NCI-H1092 treated with DMSO at 0.1 percent for 48 hours (cell line): ENCODE data around the gene CC2D1A.

Source experiments
- DNase-seq: peaks from one replicate; lab custom pipeline; 2025; lab: John Stamatoyannopoulos, UW

CC2D1A gene

DNA sequence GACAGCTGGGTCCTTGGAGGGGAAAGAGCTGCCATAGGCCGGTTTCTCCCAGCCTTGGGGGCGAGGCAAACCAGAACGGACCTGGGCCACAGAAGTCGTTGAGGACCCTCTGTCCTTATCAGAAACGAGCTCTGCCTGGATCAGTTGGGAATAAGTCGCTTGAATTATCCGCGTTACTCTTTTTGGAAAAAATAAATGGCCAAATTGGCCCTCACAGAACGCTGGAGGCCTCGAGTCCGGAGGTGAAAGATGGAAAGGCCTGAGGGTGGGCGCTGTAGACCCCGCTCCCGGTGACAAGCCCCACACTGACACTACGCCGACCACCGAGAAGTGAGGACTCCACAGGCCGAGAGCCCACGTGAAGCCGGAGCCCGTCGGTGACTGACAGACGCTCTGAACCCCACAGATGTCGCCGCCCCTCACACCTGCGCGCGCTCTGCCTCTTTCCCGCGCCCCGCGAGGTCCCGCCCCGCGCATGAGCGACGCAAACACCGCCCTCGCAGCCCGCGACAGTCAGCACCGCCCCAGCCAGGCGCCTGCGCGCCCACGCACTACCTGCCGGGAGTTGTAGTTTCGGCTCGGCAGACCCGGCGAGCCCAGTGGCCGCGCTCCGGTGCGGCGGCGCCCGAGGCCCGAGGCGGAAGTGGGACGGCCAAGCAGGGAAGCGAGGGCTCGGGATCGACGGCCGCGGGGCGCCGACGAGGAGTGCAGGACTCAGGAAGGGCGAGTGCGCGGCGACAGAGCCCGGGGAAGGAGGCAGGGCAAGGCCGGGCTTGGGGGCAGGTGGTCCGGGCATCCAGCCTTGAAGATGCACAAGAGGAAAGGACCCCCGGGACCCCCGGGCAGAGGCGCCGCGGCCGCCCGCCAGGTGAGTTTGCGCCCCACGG, at the start of gene CC2D1A, which contains the start of gene BRME1:
Gene CC2D1A (plus strand): TSS at position 568 of the 887 bp plus-strand sequence. CDS start 241 bp downstream, at position 809.
Gene BRME1 (minus strand): TSS at position 484 of the 887 bp plus-strand sequence. CDS start 1,225 bp downstream, outside the sequence.
- DNase-seq = peak; percentile 85

GRCh38 chr19:13856497-13856896, 49.5 kb upstream of the CC2D1A start:
- no peak for DNase-seq

GRCh38 chr19:13859361-13859880, 46.6 kb upstream of the CC2D1A start:
- no peak for DNase-seq

- DNase-seq = no peak
Observed at GRCh38 chr19:13860679-13861391, 45.2 kb upstream of the CC2D1A start.

DNA sequence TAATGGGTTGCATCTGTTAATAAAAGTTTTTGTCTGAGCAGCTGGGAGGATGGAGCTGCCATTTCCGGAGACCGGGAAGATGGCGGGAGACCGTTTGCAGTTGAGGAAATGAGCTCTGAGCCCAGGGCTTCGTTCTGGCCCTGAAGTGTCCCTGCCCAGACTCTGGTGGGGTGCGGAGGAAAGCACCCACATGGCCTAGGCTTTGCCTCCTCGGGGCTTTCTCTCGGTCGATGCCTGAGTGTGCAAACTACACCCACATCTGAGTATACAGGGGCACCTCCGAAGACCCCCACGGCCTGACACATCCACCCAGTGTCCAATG, 44.6 kb upstream of the CC2D1A start:
- no peak for DNase-seq

GRCh38 chr19:13861714-13862531, 44.1 kb upstream of the CC2D1A start:
- peak; percentile 72 for DNase-seq

DNA sequence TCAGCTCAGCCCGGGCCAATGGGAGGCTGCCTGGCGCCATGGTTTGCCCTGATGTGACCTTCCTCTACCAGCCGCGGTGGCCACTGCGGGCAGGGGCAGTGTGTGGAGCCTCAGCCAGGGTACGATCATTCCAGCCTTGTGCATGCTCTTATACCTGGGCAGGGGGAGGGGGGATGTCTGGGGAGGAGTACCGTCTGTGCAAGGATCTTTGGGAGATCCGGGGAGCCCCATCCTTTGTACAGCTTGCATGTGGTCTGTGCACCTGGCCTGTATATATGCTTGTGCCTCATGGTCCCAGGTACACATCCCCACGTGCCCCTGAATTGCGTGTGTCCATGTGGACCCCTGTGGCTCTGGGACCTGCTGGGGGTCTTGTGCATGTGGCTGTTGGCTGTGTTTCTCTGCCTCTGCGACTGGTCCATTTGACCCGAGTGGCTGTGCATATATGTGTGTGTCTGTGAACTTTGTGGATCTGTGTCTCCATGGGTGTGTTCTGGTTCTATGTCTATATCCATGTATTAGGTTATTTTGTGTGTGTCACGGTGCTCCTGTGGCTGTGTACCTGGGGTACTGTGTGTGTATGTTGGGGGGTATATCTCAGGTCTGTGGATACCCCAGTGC, 41.8 kb upstream of the CC2D1A start:
- no peak for DNase-seq

DNA sequence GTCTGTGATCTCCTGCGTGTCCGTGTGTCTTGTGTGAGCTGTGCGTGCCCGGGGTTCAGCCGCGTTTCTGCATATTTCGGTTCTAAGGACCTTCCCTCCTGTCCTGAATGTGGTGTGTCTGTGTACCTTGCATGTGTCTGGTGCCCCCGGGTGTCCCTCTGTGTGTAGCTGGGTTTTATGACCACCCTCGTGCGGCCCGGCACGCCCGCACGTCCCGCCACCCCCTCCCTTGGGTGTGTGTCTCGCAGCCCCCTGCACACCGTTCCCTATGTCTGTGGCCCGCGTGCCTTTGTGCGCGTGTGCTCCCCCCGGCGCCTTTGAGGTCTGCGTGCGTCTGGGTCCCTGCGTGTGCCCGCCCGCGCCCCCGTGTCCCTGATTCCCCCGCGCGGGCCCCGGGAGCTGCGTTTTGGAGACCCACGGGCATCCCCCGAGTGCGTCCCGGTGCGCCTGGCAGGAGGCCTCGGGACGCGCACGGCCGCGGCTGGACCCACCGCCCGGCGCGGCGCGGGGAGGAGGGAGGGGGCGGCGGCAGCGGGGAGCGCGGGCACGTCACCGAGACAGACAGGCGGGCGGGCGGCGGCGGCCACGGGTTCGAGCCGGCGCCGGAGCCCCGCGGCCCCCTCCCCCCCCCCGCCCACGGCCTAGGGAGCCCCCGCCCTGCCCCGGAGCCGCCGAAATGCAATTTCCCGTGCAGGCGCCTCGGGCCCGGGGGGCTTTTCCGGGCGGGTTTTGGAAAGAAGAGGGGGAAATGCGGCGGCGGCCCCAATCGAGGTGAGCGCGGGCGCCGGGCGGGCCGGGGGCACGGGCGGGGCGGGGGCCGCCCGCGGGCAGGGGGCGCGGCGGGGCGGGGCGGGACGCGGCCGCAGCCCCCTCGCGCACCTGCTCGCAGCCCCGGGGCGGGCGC, 41.1 kb upstream of the CC2D1A start:
- DNase-seq = no peak

DNA sequence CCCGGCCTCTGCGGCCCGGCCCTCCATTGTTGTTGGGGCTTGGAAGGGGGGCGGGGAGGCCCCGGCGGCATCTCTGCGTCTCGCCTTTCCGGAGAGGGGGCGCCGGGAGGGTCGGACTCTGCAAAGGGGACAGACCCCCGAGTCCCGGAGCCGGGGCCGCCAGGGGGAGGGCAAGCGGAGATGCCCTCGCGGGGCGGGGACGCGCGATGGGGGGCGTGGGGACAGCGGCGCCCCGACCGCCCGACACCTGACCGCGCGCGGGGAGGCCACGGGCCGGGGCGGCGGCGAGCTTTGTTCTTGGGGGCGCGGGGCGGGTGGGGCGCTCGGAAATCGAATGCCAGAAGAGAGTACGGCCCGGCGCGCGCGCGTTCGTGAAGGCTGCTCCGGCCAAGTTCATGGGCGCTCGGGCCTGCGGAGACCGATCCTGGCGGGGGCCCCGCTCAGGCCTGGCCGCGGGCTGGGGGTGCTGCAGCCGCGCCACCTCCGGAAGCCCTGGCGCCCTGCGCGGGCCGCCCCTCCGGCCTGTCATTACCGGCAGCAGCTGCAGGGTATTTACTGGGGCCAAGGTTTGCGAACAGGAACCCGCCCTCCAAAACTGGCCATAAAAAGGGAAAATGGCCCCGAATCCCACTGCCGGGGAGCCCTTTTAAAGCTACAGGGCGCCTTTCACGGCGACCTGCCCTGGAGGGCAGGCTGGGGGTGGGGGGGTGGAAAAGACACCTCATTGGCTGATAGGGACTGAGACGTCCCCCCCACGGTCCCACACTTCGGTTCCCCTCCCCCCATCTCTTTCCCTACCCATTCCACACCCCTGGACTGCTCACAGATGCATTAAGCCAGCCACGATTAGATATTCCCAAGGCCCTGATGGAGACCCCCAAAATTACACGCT, 40.2 kb upstream of the CC2D1A start:
- DNase-seq = no peak

GRCh38 chr19:13866463-13867046, 39.4 kb upstream of the CC2D1A start:
- DNase-seq = no peak

DNA sequence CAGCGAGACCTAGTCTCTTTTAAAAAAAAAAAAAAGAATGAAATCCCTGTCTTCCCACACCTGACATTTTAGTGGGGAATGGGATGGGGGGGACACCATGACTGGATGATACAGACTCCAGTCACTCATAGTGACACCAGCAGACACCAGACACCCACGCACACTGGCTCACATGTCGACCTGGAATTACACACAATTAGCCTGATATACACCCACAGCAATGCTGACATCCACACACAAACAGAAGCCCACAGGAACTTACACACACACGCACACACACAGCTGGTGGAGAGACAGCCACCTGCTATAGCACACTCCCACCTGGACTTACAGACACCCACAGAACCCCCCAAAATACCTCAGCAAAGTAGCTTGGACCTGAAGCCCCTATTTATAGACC, 37.3 kb upstream of the CC2D1A start:
- no peak for DNase-seq

DNA sequence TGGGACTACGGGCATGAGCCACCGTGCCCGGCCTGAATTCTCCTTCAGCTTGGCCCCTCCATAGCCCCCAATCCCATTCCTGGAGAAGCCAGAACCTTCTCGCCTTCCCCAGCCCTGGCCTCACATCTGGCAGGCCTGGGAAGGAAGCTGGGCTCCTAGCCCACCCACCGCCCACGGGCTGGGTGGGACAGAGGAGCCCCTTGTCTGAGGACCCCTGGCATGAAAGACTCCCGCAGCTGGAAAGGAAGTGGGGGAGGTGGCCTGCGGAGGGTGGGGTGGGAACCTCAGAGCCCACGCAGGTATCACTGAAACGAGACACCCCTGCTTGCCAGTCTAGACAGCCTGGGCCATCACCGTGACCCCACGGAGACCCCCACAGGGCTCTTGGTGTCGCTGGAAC, 36.7 kb upstream of the CC2D1A start:
- DNase-seq = no peak

DNA sequence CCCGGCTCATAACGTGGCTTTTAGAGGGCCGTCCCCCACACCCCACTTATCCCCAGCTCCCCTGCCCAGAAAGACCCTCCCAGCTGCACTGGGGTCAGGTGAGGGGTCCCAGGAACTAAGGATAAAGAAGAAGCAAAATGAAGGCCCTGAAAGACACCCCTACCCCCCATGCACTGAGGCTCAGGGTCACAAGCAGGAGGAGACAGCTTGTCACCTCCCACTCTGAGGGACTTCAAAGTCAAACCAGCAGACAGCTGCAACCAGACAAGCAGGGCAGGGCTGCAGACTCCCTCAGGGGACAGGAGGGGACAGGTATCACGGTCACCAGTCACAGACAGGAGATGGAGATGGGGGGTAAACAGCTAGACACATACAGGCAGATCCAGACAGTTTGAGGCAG, 35.1 kb upstream of the CC2D1A start:
- DNase-seq = no peak

DNA sequence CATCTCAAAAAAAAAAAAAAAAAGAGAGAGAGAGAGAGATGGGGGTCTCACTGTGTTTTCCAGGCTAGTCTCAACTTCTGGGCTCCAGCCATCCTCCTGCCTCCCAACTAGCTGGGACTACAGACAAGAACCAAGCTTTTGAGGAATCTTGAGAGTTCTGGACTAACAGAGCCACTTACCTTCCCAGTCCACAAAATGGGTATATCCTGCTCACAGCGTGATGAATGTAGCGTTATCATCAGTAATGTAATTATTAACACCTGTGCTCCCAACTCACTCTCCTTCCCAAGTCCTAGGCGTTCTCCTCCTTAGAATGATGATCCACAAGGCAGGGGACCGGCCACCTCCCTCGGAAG, 33.7 kb upstream of the CC2D1A start:
- DNase-seq = no peak

- DNase-seq = no peak
Observed at GRCh38 chr19:13872695-13873389, 33.2 kb upstream of the CC2D1A start.

DNA sequence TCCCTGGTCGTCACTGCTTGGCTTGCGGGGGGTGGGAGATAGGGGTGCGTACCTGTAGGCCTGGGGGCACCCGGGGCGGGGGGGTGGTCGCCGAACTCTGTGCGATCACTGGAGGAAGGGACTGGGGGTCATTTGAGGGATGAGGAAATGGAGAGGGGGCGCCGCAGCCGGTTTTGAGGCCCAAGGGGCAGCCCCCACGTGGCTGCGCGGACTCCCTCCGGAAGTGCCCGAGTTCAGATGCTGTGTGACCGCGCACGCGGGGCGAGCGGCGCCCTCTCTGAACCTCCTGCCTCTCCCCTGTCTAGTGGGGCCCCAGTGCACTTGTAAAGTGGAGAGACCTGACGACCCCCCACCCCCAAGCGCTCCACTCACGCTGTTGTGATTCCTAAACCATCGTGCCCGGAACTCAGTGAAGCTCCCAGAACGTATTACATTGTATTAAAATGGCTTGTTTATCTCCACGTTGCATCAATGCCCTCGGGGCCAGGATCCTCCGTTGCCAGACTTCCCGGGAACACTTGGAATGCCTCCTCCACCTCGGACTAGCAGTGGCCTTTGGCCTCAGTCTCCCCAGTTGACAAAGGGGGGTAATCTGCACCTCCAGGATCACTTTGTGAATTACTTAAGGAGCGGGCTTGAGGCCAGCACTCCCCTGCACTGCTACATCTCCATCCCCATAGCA, 32.0 kb upstream of the CC2D1A start:
- no peak for DNase-seq

GRCh38 chr19:13875824-13876223, 30.2 kb upstream of the CC2D1A start:
- no peak for DNase-seq

GRCh38 chr19:13876834-13877233, 29.2 kb upstream of the CC2D1A start, which contains the start of gene NANOS3:
NANOS3 (plus strand) TSS chr19:13877134; CDS start chr19:13877249, 115 bp downstream.
- DNase-seq = no peak
